SK-N-SH (cell line): ENCODE measurements around the gene TAP1. TPM values are rescaled to one million over a fixed set of nuclear protein-coding genes. Genes with fewer than 3 reads are reported as not detected.
A peak's percentile ranks its signal among the peaks of the same experiment; 100 is the strongest.

ENCODE experiments used
- CTCF ChIA-PET: fragments of 300-600, 350-600 bp; formaldehyde crosslinking; extraction: SDS; loops from one replicate; lab custom pipeline; 2021; lab: Yijun Ruan, JAX
- POLR2A ChIA-PET: fragments of 350-600 bp; sonication (Branson Sonifier 250); formaldehyde crosslinking; extraction: SDS; loops from one replicate; lab custom pipeline; 2020; ENCODE audit warnings: antibody characterized with exemption, inconsistent platforms; lab: Yijun Ruan, JAX
- DNase-seq: peaks from one replicate; pipeline ENCODE4 v3.0.0; 2012
- H2AFZ ChIP-seq: fragments of 200-600 bp; sonication (generic); 2 replicates; pipeline ENCODE4 v1.8.1; 2016; ENCODE audit warnings: antibody characterized with exemption, mild to moderate bottlenecking, low read depth
- H3F3A ChIP-seq: fragments of 200-600 bp; sonication (generic); replicated peaks from 2 replicates; pipeline ENCODE3; 2016; ENCODE audit warnings: antibody characterized with exemption, mild to moderate bottlenecking; ENCODE audit not compliant: insufficient read depth
- H3K27ac ChIP-seq, 2 experiments: fragments of 200-500 bp in 1 of 2; fragments of 200-600 bp in 1 of 2; sonication (Bioruptor generic) in 1 of 2; sonication (generic), shearing (Covaris generic) in 1 of 2; 2 replicates each; pipeline versions ENCODE4 v1.5.1 to v1.6.1; 2014 to 2016; ENCODE audit warnings: low read depth in 2 of 2, inconsistent platforms in 1 of 2, low read length in 1 of 2, mild to moderate bottlenecking in 1 of 2, mixed read lengths in 1 of 2
- H3K27me3 ChIP-seq: fragments of 200-600 bp; sonication (generic), shearing (Covaris generic); 2 replicates; pipeline ENCODE4 v1.6.1; 2016; ENCODE audit warnings: mixed run types; ENCODE audit not compliant: insufficient read depth
- H3K36me3 ChIP-seq, 2 experiments: fragments of 200-500 bp in 1 of 2; fragments of 200-600 bp in 1 of 2; sonication (Bioruptor generic) in 1 of 2; sonication (generic) in 1 of 2; replicated peaks in 1 of 2; 2 replicates each; pipeline versions ENCODE3 to v1.5.1; 2014 to 2016; ENCODE audit warnings: low read length in 1 of 2, mild to moderate bottlenecking in 1 of 2; ENCODE audit not compliant: insufficient read depth in 2 of 2, control insufficient read depth in 1 of 2
- H3K4me1 ChIP-seq, 2 experiments: fragments of 200-500 bp in 1 of 2; fragments of 200-600 bp in 1 of 2; sonication (Bioruptor generic) in 1 of 2; sonication (generic), shearing (Covaris generic) in 1 of 2; 2 replicates each; pipeline versions ENCODE4 v1.5.1 to v1.6.1; 2014 to 2016; ENCODE audit warnings: low read depth in 1 of 2, low read length in 1 of 2, mixed run types in 1 of 2; ENCODE audit not compliant: insufficient read depth in 2 of 2, control insufficient read depth in 1 of 2
- H3K4me2 ChIP-seq: fragments of 200-600 bp; sonication (generic), shearing (Covaris generic); 2 replicates; pipeline ENCODE4 v1.6.1; 2017; ENCODE audit warnings: mixed run types
- H3K4me3 ChIP-seq, 2 experiments: fragments of 200-500 bp in 1 of 2; fragments of 200-600 bp in 1 of 2; sonication (Bioruptor generic) in 1 of 2; sonication (generic), shearing (Covaris generic) in 1 of 2; 2 replicates each; pipeline versions ENCODE4 v1.5.1 to v1.8.1; 2014 to 2016; ENCODE audit warnings: low read depth in 2 of 2, inconsistent platforms in 1 of 2, low read length in 1 of 2, mild to moderate bottlenecking in 1 of 2, mixed read lengths in 1 of 2, moderate library complexity in 1 of 2
- H3K79me2 ChIP-seq: fragments of 200-600 bp; sonication (generic); 2 replicates; pipeline ENCODE4 v1.8.1; 2017; ENCODE audit warnings: mild to moderate bottlenecking; ENCODE audit not compliant: insufficient read depth
- H3K9ac ChIP-seq: fragments of 200-600 bp; sonication (generic); 2 replicates; pipeline ENCODE4 v1.6.1; 2017; ENCODE audit warnings: mixed run types
- H3K9me2 ChIP-seq: fragments of 200-600 bp; sonication (generic); 2 replicates; pipeline ENCODE4 v1.6.1; 2017; ENCODE audit warnings: mixed run types
- H3K9me3 ChIP-seq: fragments of 200-600 bp; sonication (generic); 2 replicates; pipeline ENCODE4 v1.6.1; 2017; ENCODE audit warnings: mixed run types, mild to moderate bottlenecking, moderate library complexity
- H4K20me1 ChIP-seq: fragments of 200-600 bp; sonication (generic); 2 replicates; pipeline ENCODE4 v1.6.1; 2017; ENCODE audit warnings: mild to moderate bottlenecking, mixed run types; ENCODE audit not compliant: insufficient read depth
- ELF1 ChIP-seq: IDR thresholded peaks from 2 replicates; pipeline ENCODE4 v1.4.0; 2012
- EZH2phosphoT487 ChIP-seq: fragments of 200-600 bp; sonication (generic); IDR thresholded peaks from 2 replicates; pipeline ENCODE4 v1.6.1; 2017; ENCODE audit warnings: low read depth, mixed run types, mild to moderate bottlenecking, antibody characterized with exemption, moderate library complexity, borderline replicate concordance
- FOSL2 ChIP-seq: IDR thresholded peaks from 2 replicates; pipeline ENCODE4 v1.4.0; 2012; ENCODE audit warnings: low read depth, mild to moderate bottlenecking, moderate library complexity, borderline replicate concordance
- FOXJ3 ChIP-seq: sonication (generic); formaldehyde crosslinking; IDR thresholded peaks from 2 replicates; pipeline ENCODE4 v1.5.1; 2020; ENCODE audit warnings: mild to moderate bottlenecking, missing genetic modification reagents
- FOXM1 ChIP-seq: IDR thresholded peaks from 2 replicates; pipeline ENCODE4 v1.4.0; 2012; ENCODE audit warnings: low read depth, mild to moderate bottlenecking
- GABPA ChIP-seq: IDR thresholded peaks from 2 replicates; pipeline ENCODE4 v1.4.0; 2012; ENCODE audit warnings: low read depth, mild to moderate bottlenecking
- GATA2 ChIP-seq: sonication (generic); formaldehyde crosslinking; IDR thresholded peaks from 2 replicates; pipeline ENCODE4 v1.5.0; 2020; ENCODE audit warnings: mild to moderate bottlenecking, missing genetic modification reagents
- JUND ChIP-seq: IDR thresholded peaks from 2 replicates; pipeline ENCODE4 v1.4.0; 2012
- MEF2A ChIP-seq: IDR thresholded peaks from 2 replicates; pipeline ENCODE4 v1.4.0; 2012; ENCODE audit warnings: low read depth, borderline replicate concordance
- NRF1 ChIP-seq: IDR thresholded peaks from 2 replicates; pipeline ENCODE4 v1.6.1; 2012; ENCODE audit warnings: low read depth, mild to moderate bottlenecking, low read length
- RAD21 ChIP-seq: IDR thresholded peaks from 2 replicates; pipeline ENCODE4 v1.6.1; 2012; ENCODE audit warnings: mild to moderate bottlenecking, low read length
- RCOR1 ChIP-seq: fragments of 150-350 bp; IDR thresholded peaks from 2 replicates; pipeline ENCODE4 v1.6.1; 2017; ENCODE audit warnings: antibody characterized with exemption, low read length
- RFX5 ChIP-seq: IDR thresholded peaks from 2 replicates; pipeline ENCODE4 v1.6.1; 2012; ENCODE audit warnings: mild to moderate bottlenecking, improper control_type of control experiment, low read length
- SMC3 ChIP-seq: IDR thresholded peaks from 2 replicates; pipeline ENCODE4 v1.6.1; 2012; ENCODE audit warnings: low read depth, low read length, improper control_type of control experiment
- TCF12 ChIP-seq: IDR thresholded peaks from 2 replicates; pipeline ENCODE4 v1.4.0; 2012
- TEAD4 ChIP-seq: IDR thresholded peaks from 2 replicates; pipeline ENCODE4 v1.4.0; 2012; ENCODE audit warnings: mild to moderate bottlenecking, borderline replicate concordance; ENCODE audit not compliant: insufficient read depth
- YY1 ChIP-seq: IDR thresholded peaks from 2 replicates; pipeline ENCODE4 v1.4.0; 2012; ENCODE audit warnings: low read depth, mild to moderate bottlenecking
- WGBS: methylation state at CpG from one replicate; pipeline ENCODE4 v1.1.6; 2017; ENCODE audit warnings: low lambda C conversion rate; 5-methylcytosine and 5-hydroxymethylcytosine counted together
- polyA plus RNA-seq, 3 experiments: library from polyadenylated mRNA; depleted of rRNA; stranded (reverse); fragments of >200 nt; gene quantifications; 2 replicates each; pipeline ENCODE4 v1.2.3, GENCODE V29; 2012
- TF ChIP-seq, protein P1 (sequence below): fragments of 200-600 bp; sonication (generic); IDR thresholded peaks from 2 replicates; pipeline ENCODE4 v1.6.1; 2017; ENCODE audit warnings: antibody characterized with exemption, mild to moderate bottlenecking, moderate library complexity
- TF ChIP-seq, protein P2 (sequence below): IDR thresholded peaks from 2 replicates; pipeline ENCODE4 v1.4.0; 2012; ENCODE audit warnings: low read depth
- TF ChIP-seq, protein P3 (sequence below): IDR thresholded peaks from 2 replicates; pipeline ENCODE4 v1.4.0; 2012; ENCODE audit warnings: low read depth, borderline replicate concordance

Gene TAP1
- polyA plus RNA-seq, 1 of the 3 experiments (the other 2 are of a cell fraction), result 31.1 TPM

DNA sequence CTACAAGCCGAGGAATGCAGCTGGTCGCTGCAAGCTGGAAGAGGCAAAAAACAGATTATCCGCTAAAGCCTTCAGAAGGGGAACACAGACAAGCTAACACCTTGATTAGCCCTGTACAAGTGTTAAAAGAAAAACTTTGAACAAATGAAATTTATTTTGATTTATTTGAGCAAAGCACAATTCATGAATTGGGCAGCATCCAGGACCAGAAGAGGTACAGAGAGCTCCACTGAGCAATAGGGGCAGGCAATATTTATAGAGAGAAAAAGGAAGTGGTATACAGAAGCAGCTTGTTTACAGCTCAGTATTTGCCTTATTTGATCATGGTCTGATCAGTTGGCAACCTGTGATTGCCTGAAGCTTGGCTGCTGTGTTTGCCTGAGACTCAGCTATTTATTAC lies 54.3 kb downstream of the TAP1 start:
- H3K27ac ChIP-seq, result no peak overlapping the region
- H3K4me2 ChIP-seq, result no peak overlapping the region
- no peaks in the 10 kb centered on the region for H3F3A ChIP-seq
- no peak overlapping the region for H2AFZ ChIP-seq
- no peaks in the 10 kb centered on the region for H3K36me3 ChIP-seq
- no peaks in the 10 kb centered on the region for H3K79me2 ChIP-seq
- WGBS, result 8% methylated on average over 3 of the region's 3 CpGs
- no peak overlapping the region for H3K4me3 ChIP-seq
- H4K20me1 ChIP-seq, result no peaks in the 10 kb centered on the region
- no peaks in the 10 kb centered on the region for H3K9me3 ChIP-seq
- DNase-seq, result no peak
- CTCF ChIA-PET, result interaction anchor here (0.7 to 2.1 kb wide), 8 partner anchors 11 to 384 kb away, joined by 3 to 9 read pairs (median 4); partner anchors contain the start of gene TAP2
- H3K9ac ChIP-seq, result no peak overlapping the region
- no peaks in the 10 kb centered on the region; a peak in 1 of 4 replicates for H3K4me1 ChIP-seq
- POLR2A ChIA-PET, result no interaction called here
- H3K27me3 ChIP-seq, result peaks cover 25% of the 10 kb centered on the region; the same call in 1 of the 2 replicates
- TF ChIP-seq MEF2A (no peak), JUND (no peak), NRF1 (no peak), FOXJ3 (CRISPR knock-in tag) (no peak), FOSL2 (no peak), RFX5 (no peak), ELF1 (no peak)
- no peaks in the 10 kb centered on the region for H3K9me2 ChIP-seq

DNA sequence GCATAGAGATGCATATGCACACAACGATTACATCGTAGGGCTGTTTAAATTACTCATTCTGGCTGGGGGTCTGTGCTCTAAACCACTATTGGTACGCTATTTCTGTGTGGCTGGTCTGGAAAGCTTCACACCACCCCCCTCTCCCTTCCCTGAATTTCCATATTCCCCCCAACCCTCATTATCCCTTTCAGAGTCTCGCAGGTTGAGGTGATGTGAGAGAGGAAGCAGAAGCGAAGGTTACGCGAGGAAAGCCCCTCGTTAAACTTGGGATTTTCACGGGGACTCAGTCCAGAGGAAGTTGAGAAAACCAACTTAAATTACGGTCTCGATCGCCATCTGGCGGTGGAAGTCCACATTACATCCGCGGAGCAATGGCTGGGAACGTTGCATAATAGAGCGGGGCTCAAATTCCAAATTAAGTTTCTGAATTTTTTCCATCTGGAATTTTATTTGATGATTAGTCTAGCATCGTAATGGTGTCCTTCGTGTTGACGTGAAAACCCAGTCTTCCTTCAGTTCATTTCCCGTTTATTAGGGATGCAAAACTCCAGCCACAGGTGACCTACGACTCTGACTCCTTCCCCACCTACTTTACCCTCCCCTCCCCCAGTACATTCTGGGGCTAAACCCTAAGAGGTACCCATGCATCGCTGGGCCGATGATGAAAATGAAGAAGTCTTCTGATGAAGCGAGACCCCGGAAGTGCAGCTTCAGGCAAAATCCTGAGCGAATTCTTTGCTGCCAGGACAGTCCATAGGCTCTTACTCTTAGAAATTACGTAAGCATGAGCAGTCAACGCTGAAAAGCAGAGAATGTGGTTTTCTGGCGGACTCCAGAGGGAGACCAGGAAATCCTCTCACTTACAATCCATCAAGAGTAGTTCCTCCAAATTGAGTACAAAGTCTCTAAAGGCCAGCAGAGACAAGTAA lies 56.4 kb downstream of the TAP1 start:
- no peaks in the 10 kb centered on the region for H3K79me2 ChIP-seq
- ChIA-PET CTCF (interaction anchor here (0.6 to 2.6 kb wide), 13 partner anchors 10 to 558 kb away, joined by 3 to 21 read pairs (median 3); partner anchors contain the start of gene TAP2), POLR2A (no interaction called here)
- peak overlapping the region; percentile 92 for H2AFZ ChIP-seq
- TF ChIP-seq FOXM1 (no peak), SMC3 (peak; percentile 61), RCOR1 (no peak), FOSL2 (no peak), TEAD4 (no peak), ELF1 (0 out of 2 replicates have a peak, but pooled peaks have one; percentile 14), GATA2 (CRISPR knock-in tag) (no peak), RAD21 (peak; percentile 78), YY1 (no peak), GABPA (no peak), RFX5 (no peak), EZH2phosphoT487 (no peak), JUND (no peak), TCF12 (no peak), MEF2A (no peak)
- TF ChIP-seq, protein P1, sequence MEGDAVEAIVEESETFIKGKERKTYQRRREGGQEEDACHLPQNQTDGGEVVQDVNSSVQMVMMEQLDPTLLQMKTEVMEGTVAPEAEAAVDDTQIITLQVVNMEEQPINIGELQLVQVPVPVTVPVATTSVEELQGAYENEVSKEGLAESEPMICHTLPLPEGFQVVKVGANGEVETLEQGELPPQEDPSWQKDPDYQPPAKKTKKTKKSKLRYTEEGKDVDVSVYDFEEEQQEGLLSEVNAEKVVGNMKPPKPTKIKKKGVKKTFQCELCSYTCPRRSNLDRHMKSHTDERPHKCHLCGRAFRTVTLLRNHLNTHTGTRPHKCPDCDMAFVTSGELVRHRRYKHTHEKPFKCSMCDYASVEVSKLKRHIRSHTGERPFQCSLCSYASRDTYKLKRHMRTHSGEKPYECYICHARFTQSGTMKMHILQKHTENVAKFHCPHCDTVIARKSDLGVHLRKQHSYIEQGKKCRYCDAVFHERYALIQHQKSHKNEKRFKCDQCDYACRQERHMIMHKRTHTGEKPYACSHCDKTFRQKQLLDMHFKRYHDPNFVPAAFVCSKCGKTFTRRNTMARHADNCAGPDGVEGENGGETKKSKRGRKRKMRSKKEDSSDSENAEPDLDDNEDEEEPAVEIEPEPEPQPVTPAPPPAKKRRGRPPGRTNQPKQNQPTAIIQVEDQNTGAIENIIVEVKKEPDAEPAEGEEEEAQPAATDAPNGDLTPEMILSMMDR, result peak; percentile 83
- TF ChIP-seq, protein P2, sequence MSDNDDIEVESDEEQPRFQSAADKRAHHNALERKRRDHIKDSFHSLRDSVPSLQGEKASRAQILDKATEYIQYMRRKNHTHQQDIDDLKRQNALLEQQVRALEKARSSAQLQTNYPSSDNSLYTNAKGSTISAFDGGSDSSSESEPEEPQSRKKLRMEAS, result no peak
- TF ChIP-seq, protein P3, sequence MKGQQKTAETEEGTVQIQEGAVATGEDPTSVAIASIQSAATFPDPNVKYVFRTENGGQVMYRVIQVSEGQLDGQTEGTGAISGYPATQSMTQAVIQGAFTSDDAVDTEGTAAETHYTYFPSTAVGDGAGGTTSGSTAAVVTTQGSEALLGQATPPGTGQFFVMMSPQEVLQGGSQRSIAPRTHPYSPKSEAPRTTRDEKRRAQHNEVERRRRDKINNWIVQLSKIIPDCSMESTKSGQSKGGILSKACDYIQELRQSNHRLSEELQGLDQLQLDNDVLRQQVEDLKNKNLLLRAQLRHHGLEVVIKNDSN, result no peak
- DNase-seq, result peak; percentile 48
- no peaks in the 10 kb centered on the region for H4K20me1 ChIP-seq
- no peaks in the 10 kb centered on the region for H3K36me3 ChIP-seq
- H3K27ac ChIP-seq, result no peak overlapping the region
- no peaks in the 10 kb centered on the region for H3K9me2 ChIP-seq
- peak overlapping the region; percentile 60 for H3K4me2 ChIP-seq
- no peaks in the 10 kb centered on the region; a peak in 1 of 4 replicates for H3K4me1 ChIP-seq
- peak overlapping the region; percentile 25 to 52 for H3K4me3 ChIP-seq
- no peaks in the 10 kb centered on the region for H3F3A ChIP-seq
- no peak overlapping the region for H3K9ac ChIP-seq
- no peaks in the 10 kb centered on the region for H3K9me3 ChIP-seq
- peaks cover 37% of the 10 kb centered on the region; the same call in 1 of the 2 replicates for H3K27me3 ChIP-seq
- WGBS, result 4% methylated on average over 30 of the region's 30 CpGs
